B cell (primary cell): Measurements from ENCODE around the gene CDH18. TPM values are rescaled to one million over a fixed set of nuclear protein-coding genes. Genes with fewer than 3 reads are reported as not detected.

Source experiments
- ATAC-seq: fragments of 200-7000 bp; cut with Tn5 transposase; one replicate; pipeline ENCODE4 v1.10.0; 2021; ENCODE audit warnings: low read depth, mild to moderate bottlenecking, moderate number of reproducible peaks, moderate library complexity
- CTCF ChIA-PET: fragments of 350-600 bp; sonication (Branson Sonifier 250); formaldehyde crosslinking; loops from one replicate; lab custom pipeline; 2021; ENCODE audit warnings: antibody characterized with exemption, inconsistent platforms; lab: Charles Lee
- POLR2A ChIA-PET: fragments of 350-600 bp; sonication (Branson Sonifier 250); formaldehyde crosslinking; loops from one replicate; lab custom pipeline; 2021; ENCODE audit warnings: antibody characterized with exemption; lab: Charles Lee
- DNase-seq: peaks from one replicate; pipeline ENCODE4 v3.0.0; 2013
- H2AFZ ChIP-seq: 2 replicates; pipeline ENCODE4 v1.6.1; 2012; ENCODE audit warnings: mild to moderate bottlenecking, low read depth, low read length; ENCODE audit not compliant: insufficient read depth, poor library complexity, severe bottlenecking
- H3K27ac ChIP-seq, 2 donors: 1 replicate in 1 of 2; 2 replicates in 1 of 2; pipeline ENCODE4 v1.5.1; 2012 to 2013; ENCODE audit warnings: low read length in 2 of 2, mild to moderate bottlenecking in 2 of 2, moderate library complexity in 1 of 2
- H3K27me3 ChIP-seq, 4 experiments: fragments of 200-600 bp in 1 of 4; sonication (generic) in 1 of 4; replicated peaks in 1 of 4; 1 replicate in 2 of 4; 2 replicates in 2 of 4; pipeline versions ENCODE4 v1.6.1 to v1.7.0; 2013 to 2016; ENCODE audit warnings: low read length in 3 of 4, mild to moderate bottlenecking in 2 of 4, mixed read lengths in 1 of 4, moderate library complexity in 1 of 4; ENCODE audit not compliant: insufficient read depth in 4 of 4, control insufficient read depth in 3 of 4; ENCODE audit errors: control extremely low read depth in 1 of 4
- H3K36me3 ChIP-seq, 2 experiments: replicated peaks in 1 of 2; 1 replicate in 1 of 2; 2 replicates in 1 of 2; pipeline versions ENCODE4 v1.6.1 to v1.7.1; 2013; ENCODE audit warnings: low read length in 1 of 2; ENCODE audit not compliant: insufficient read depth in 2 of 2, control insufficient read depth in 1 of 2; ENCODE audit errors: control extremely low read depth in 1 of 2, extremely low read depth in 1 of 2
- H3K4me1 ChIP-seq, 2 donors: fragments of 200-600 bp in 1 of 2; sonication (generic) in 1 of 2; 1 replicate in 1 of 2; 2 replicates in 1 of 2; pipeline versions ENCODE4 v1.5.1 to v1.6.1; 2013 to 2017; ENCODE audit warnings: low read length in 2 of 2; ENCODE audit not compliant: control insufficient read depth in 2 of 2, insufficient read depth in 2 of 2
- H3K4me2 ChIP-seq: replicated peaks from 2 replicates; pipeline ENCODE3; 2012; ENCODE audit warnings: mild to moderate bottlenecking, low read depth, low read length; ENCODE audit not compliant: poor library complexity, severe bottlenecking
- H3K4me3 ChIP-seq, 5 experiments: fragments of 200-600 bp in 1 of 5; sonication (generic) in 1 of 5; 1 replicate in 3 of 5; 2 replicates in 2 of 5; pipeline versions ENCODE4 v1.5.1 to v1.7.0; 2011 to 2016; ENCODE audit warnings: low read length in 4 of 5, mild to moderate bottlenecking in 4 of 5, low read depth in 2 of 5, control low read depth in 1 of 5, moderate library complexity in 1 of 5; ENCODE audit not compliant: insufficient read depth in 1 of 5; ENCODE audit errors: control extremely low read depth in 1 of 5, extremely low read depth in 1 of 5
- H3K79me2 ChIP-seq: fragments of 200-600 bp; sonication (generic); one replicate; pipeline ENCODE4 v1.6.0; 2016; ENCODE audit warnings: low read length; ENCODE audit not compliant: control insufficient read depth, insufficient read depth
- H3K9ac ChIP-seq: fragments of 200-600 bp; sonication (generic); 2 replicates; pipeline ENCODE4 v1.6.1; 2017; ENCODE audit warnings: mild to moderate bottlenecking, low read length, moderate library complexity
- H3K9me3 ChIP-seq, 3 donors: one replicate each; pipeline versions ENCODE4 v1.6.1 to v1.7.1; 2013; ENCODE audit warnings: low read length in 2 of 3; ENCODE audit not compliant: control insufficient read depth in 2 of 3, insufficient read depth in 1 of 3; ENCODE audit errors: control extremely low read depth in 1 of 3
- H4K20me1 ChIP-seq: 2 replicates; pipeline ENCODE4 v1.6.0; 2012; ENCODE audit warnings: mild to moderate bottlenecking, low read length; ENCODE audit not compliant: insufficient read depth, control insufficient read depth, poor library complexity, severe bottlenecking
- H3K27ac Mint-ChIP-seq: one replicate; pipeline ENCODE4 v1.8.0; 2021; ENCODE audit warnings: mixed read lengths
- H3K27me3 Mint-ChIP-seq: one replicate; pipeline ENCODE4 v1.8.0; 2021; ENCODE audit warnings: mixed read lengths
- H3K4me1 Mint-ChIP-seq: one replicate; pipeline ENCODE4 v1.8.0; 2021; ENCODE audit warnings: mixed read lengths
- H3K4me3 Mint-ChIP-seq: one replicate; pipeline ENCODE4 v1.8.0; 2021; ENCODE audit warnings: mixed read lengths
- H3K9me3 Mint-ChIP-seq: one replicate; pipeline ENCODE4 v1.8.0; 2022; ENCODE audit warnings: mixed read lengths; ENCODE audit not compliant: insufficient read depth
- CTCF ChIP-seq: fragments of 200-600 bp; IDR thresholded peaks from one replicate; pipeline ENCODE4 v1.8.0; 2022; ENCODE audit warnings: antibody characterized with exemption, mild to moderate bottlenecking
- EZH2 ChIP-seq: IDR thresholded peaks from 2 replicates; pipeline ENCODE4 v1.6.1; 2012; ENCODE audit warnings: borderline replicate concordance, low read depth, mild to moderate bottlenecking, moderate library complexity, low read length; ENCODE audit not compliant: insufficient read depth, poor library complexity, severe bottlenecking
- WGBS: methylation state at CpG from one replicate; pipeline ENCODE4 v1.1.5; 2013; ENCODE audit warnings: missing lambda C conversion rate; ENCODE audit not compliant: insufficient coverage; 5-methylcytosine and 5-hydroxymethylcytosine counted together
- intact Hi-C: fragments of 100-400 bp; cut with micrococcal nuclease; formaldehyde crosslinking; loops from one replicate; pipeline ENCODE4 v1.10.0; 2022
- polyA plus RNA-seq: library from polyadenylated mRNA; depleted of rRNA; stranded (reverse); fragments of >200 nt; gene quantifications from 2 replicates; pipeline ENCODE4 v1.2.3, GENCODE V29; 2012
- total RNA-seq, 2 donors: library from RNA; stranded (reverse); fragments of 120-200 nt in 1 of 2; gene quantifications; 1 replicate in 1 of 2; 2 replicates in 1 of 2; pipeline versions ENCODE4 v1.2.3 to v1.2.4, GENCODE V29; 2013 to 2022

CDH18 gene
- total and polyA plus RNA-seq, 2 donors (not counting 1 experiment from before 2014, with no cell fraction given), result not detected

- Mint-ChIP-seq H3K27ac (no peak overlapping the region), H3K27me3 (no peaks in the 10 kb centered on the region), H3K9me3 (no peaks in the 10 kb centered on the region), H3K4me3 (no peak overlapping the region), H3K4me1 (no peaks in the 10 kb centered on the region)
- WGBS, result no CpG with 5 or more reads among the region's 1 CpG
- H3K36me3 ChIP-seq, result no peaks in the 10 kb centered on the region
- H3K9me3 ChIP-seq, result no peaks in the 10 kb centered on the region
- H3K79me2 ChIP-seq, result no peaks in the 10 kb centered on the region
- no peaks in the 10 kb centered on the region for H3K27me3 ChIP-seq
- H3K9ac ChIP-seq, result no peak overlapping the region
- intact Hi-C loops, result no loop called here
- no peak overlapping the region for H3K4me3 ChIP-seq
- H3K4me2 ChIP-seq, result no peak overlapping the region
- no peak for DNase-seq
- ChIA-PET CTCF (no interaction called here), POLR2A (no interaction called here)
- no peak for ATAC-seq
- no peak overlapping the region for H2AFZ ChIP-seq
- H3K27ac ChIP-seq, result no peak overlapping the region
- no peak for TF ChIP-seq CTCF
- no peak for TF ChIP-seq EZH2
- H4K20me1 ChIP-seq, result no peaks in the 10 kb centered on the region
- H3K4me1 ChIP-seq, result no peaks in the 10 kb centered on the region
Measured at GRCh38 chr5:19880859-19881436, 107.1 kb downstream of the CDH18 start.

- DNase-seq (no peak), ATAC-seq (no peak)
- no peak for TF ChIP-seq CTCF
- no peak for TF ChIP-seq EZH2
- no peaks in the 10 kb centered on the region for H3K4me1 Mint-ChIP-seq
- H3K9ac ChIP-seq, result no peak overlapping the region
- no peaks in the 10 kb centered on the region for H3K79me2 ChIP-seq
- intact Hi-C loops, result no loop called here
- H3K27me3 Mint-ChIP-seq, result no peaks in the 10 kb centered on the region
- H3K4me2 ChIP-seq, result no peak overlapping the region
- POLR2A ChIA-PET, result no interaction called here
- H2AFZ ChIP-seq, result no peak overlapping the region
- no peaks in the 10 kb centered on the region for H3K27me3 ChIP-seq
- H3K9me3 Mint-ChIP-seq, result no peaks in the 10 kb centered on the region
- H3K4me3 ChIP-seq, result no peak overlapping the region
- H3K27ac ChIP-seq, result no peak overlapping the region
- H3K36me3 ChIP-seq, result no peaks in the 10 kb centered on the region
- H4K20me1 ChIP-seq, result no peaks in the 10 kb centered on the region
- no peaks in the 10 kb centered on the region for H3K4me1 ChIP-seq
- H3K9me3 ChIP-seq, result no peaks in the 10 kb centered on the region
- H3K27ac Mint-ChIP-seq, result no peak overlapping the region
- CTCF ChIA-PET, result no interaction called here
- H3K4me3 Mint-ChIP-seq, result no peak overlapping the region
Measured at GRCh38 chr5:19880458-19880857, 107.5 kb downstream of the CDH18 start.
